Natural killer cell treated with Interleukin-12 subunit alpha and Interleukin-12 subunit beta and Interleukin-15 and Interleukin-18, amount 100 ng/mL, for 72 hours (primary cell): ENCODE data around the gene COG5. TPM values are rescaled to one million over a fixed set of nuclear protein-coding genes. Genes with fewer than 3 reads are reported as not detected.

Experiments
- ATAC-seq, 2 donors: fragments of 150-1000 bp; cut with Tn5 transposase in 1 of 2; sonication (Bioruptor Pico), chemical (Tn5 transposase) in 1 of 2; 2 replicates each; pipeline ENCODE4 v1.10.0; 2021
- DNase-seq: peaks from one replicate; pipeline ENCODE4 v3.0.0; 2022; ENCODE audit warnings: low spot score
- H3K27ac Mint-ChIP-seq, 2 donors: 1 replicate in 1 of 2; 2 replicates in 1 of 2; pipeline ENCODE4 v1.8.0; 2022; ENCODE audit warnings: mixed read lengths in 2 of 2, mild to moderate bottlenecking in 1 of 2, moderate library complexity in 1 of 2
- H3K27me3 Mint-ChIP-seq, 2 donors: 1 replicate in 1 of 2; 2 replicates in 1 of 2; pipeline ENCODE4 v1.8.0; 2022; ENCODE audit warnings: mixed read lengths in 2 of 2
- H3K36me3 Mint-ChIP-seq: one replicate; pipeline ENCODE4 v1.8.0; 2022; ENCODE audit warnings: mixed read lengths
- H3K4me1 Mint-ChIP-seq, 2 donors: 1 replicate in 1 of 2; 2 replicates in 1 of 2; pipeline ENCODE4 v1.8.0; 2022; ENCODE audit warnings: low read depth in 2 of 2, mixed read lengths in 2 of 2, mild to moderate bottlenecking in 1 of 2
- H3K4me3 Mint-ChIP-seq: one replicate; pipeline ENCODE4 v1.8.0; 2022; ENCODE audit warnings: mixed read lengths
- H3K9me3 Mint-ChIP-seq: 2 replicates; pipeline ENCODE4 v1.8.0; 2022; ENCODE audit warnings: mixed read lengths
- total RNA-seq, 2 donors: library from RNA; stranded (reverse); gene quantifications; one replicate each; pipeline ENCODE4 v1.2.3, GENCODE V29; 2022

Gene COG5
- total RNA-seq, 2 donors from 2014 or later: 41.0 to 56.2 TPM

DNA sequence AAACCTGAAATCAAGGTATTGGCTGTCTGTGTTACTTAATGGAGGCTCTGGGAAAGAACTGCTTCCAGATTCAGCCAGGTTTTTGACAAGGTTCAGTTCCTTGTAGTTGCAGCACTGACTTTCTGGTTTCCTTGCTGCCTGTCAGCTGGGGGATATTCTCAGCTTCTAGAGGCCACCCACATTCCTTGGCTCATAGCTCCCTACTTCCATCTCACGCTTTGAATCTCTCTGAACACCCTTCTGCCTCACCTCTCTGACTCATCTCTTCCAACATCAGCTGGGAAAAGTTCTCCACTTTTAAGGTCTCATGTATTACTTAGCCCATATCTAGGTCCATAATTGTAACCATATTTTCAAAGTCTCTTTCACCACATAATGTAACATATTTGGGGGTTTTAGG, 116.7 kb downstream of the COG5 start:
- Mint-ChIP-seq H3K4me1 (peaks cover 5 to 6% of the 10 kb centered on the region in 2 donors), H3K4me3 (no peak overlapping the region), H3K27ac (no peak overlapping the region), H3K9me3 (no peaks in the 10 kb centered on the region), H3K27me3 (no peaks in the 10 kb centered on the region), H3K36me3 (peaks cover 1% of the 10 kb centered on the region)
- DNase-seq: no peak
- no peak for ATAC-seq

- ATAC-seq: peak; percentile 59 to 61
Observed at GRCh38 chr7:107446531-107446930, 117.2 kb downstream of the COG5 start.

GRCh38 chr7:107442678-107443077, 121.0 kb downstream of the COG5 start:
- H3K4me1 Mint-ChIP-seq: peaks cover 3 to 6% of the 10 kb centered on the region in 2 donors
- H3K27ac Mint-ChIP-seq: no peak overlapping the region
- H3K4me3 Mint-ChIP-seq: no peak overlapping the region
- DNase-seq: no peak
- no peak for ATAC-seq
- H3K36me3 Mint-ChIP-seq: peaks cover 8% of the 10 kb centered on the region
- no peaks in the 10 kb centered on the region for H3K9me3 Mint-ChIP-seq
- no peaks in the 10 kb centered on the region for H3K27me3 Mint-ChIP-seq

More at GRCh38 chr7:107446531-107446930, 117.2 kb downstream of the COG5 start:
- peaks cover 5% of the 10 kb centered on the region for H3K36me3 Mint-ChIP-seq
- H3K27ac Mint-ChIP-seq: no peak overlapping the region
- H3K9me3 Mint-ChIP-seq: no peaks in the 10 kb centered on the region
- no peaks in the 10 kb centered on the region for H3K27me3 Mint-ChIP-seq
- peaks cover 3 to 6% of the 10 kb centered on the region in 2 donors for H3K4me1 Mint-ChIP-seq
- H3K4me3 Mint-ChIP-seq: no peak overlapping the region
- no peak for DNase-seq

DNA sequence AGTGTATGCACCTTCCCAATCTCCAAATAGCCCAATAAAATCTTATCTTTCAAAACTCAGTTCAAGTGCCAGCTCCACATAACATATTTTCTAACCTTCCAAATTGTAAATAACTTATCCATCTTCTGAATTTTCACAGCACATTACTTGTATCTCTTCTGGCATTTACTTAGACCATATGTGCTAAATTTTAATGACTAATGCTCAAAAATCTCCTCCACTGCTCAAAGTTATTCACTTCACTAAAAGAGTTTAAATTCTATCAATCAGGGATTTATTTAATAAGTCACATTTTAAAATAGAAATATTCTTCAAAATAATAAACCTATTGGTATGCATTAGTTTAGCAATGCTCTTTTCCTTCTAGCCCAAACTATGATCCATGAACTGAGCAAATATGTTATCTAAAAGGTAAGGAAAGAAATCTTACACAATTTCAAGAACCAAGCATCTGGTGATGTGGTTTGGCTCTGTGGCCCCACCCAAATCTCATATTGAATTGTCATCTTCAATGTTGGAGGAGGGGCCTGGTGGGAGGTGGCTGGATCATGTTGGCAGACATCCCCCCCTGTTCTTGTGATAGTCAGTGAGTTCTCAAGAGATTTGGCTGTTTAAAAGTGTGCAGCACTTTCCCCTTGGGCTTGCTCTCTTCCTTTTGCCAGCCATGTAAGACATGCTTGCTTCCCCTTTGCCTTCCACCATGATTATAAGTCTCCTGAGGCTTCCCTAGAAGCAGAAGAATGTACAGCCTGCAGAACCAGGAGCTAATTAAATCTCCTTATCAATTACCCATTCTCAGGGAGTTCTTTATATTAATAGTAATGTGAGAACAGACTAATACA, 121.9 kb downstream of the COG5 start:
- H3K36me3 Mint-ChIP-seq: peaks cover 8% of the 10 kb centered on the region
- H3K9me3 Mint-ChIP-seq: no peaks in the 10 kb centered on the region
- peaks cover 0 to under 1% of the 10 kb centered on the region in 2 donors for H3K4me1 Mint-ChIP-seq
- ATAC-seq: no peak
- no peak overlapping the region for H3K4me3 Mint-ChIP-seq
- DNase-seq: no peak
- H3K27ac Mint-ChIP-seq: no peak overlapping the region
- H3K27me3 Mint-ChIP-seq: no peaks in the 10 kb centered on the region

DNA sequence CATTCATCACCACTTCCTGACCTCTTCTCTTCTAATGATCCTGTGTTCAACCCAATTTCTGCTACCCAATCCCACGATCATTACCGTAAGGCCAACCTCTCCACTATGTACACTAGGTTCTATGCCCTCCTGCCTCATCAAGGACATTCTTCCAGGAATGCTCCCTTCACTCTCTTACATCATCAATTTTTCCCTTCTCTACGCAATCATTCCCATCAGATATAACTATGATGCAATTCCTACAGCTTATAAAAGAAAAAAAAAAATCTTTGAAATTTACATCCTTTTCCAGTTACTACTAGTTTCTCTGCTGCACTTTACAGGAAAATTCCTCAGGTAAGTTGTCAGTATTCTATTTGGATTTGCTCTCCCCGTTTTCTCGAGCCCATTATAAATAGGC, 124.7 kb downstream of the COG5 start:
- H3K4me1 Mint-ChIP-seq: peaks cover 0 to 5% of the 10 kb centered on the region in 2 donors
- no peak overlapping the region for H3K4me3 Mint-ChIP-seq
- DNase-seq (no peak), ATAC-seq (no peak)
- peaks cover 13% of the 10 kb centered on the region for H3K36me3 Mint-ChIP-seq
- peaks cover 4% of the 10 kb centered on the region for H3K9me3 Mint-ChIP-seq
- H3K27ac Mint-ChIP-seq: no peak overlapping the region
- no peaks in the 10 kb centered on the region for H3K27me3 Mint-ChIP-seq

DNA sequence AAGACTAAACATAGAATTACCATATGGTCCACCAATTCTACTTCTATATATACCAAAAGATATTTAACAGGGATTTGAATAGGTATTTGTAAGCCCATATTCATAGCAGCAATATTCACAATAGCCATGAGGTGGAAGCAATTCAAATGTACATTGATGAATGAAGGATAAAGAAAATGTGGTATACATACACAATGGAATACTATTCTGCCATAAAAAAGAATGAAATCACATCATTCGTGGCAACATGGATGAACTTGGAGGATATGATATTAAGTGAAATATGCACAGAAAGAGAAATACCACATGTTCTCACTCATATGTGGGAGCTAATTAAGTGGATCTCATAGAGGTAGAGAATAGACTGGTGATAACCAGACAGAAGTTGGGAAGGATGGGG, 128.0 kb downstream of the COG5 start:
- Mint-ChIP-seq H3K36me3 (peaks cover 5% of the 10 kb centered on the region), H3K4me1 (peaks cover 6 to 8% of the 10 kb centered on the region in 2 donors), H3K27ac (no peak overlapping the region), H3K27me3 (no peaks in the 10 kb centered on the region), H3K9me3 (peaks cover 8% of the 10 kb centered on the region), H3K4me3 (no peak overlapping the region)
- ATAC-seq: no peak
- DNase-seq: no peak

- H3K27ac Mint-ChIP-seq: no peak overlapping the region
- peaks cover 8% of the 10 kb centered on the region for H3K9me3 Mint-ChIP-seq
- ATAC-seq: no peak
- H3K4me1 Mint-ChIP-seq: peaks cover 10 to 17% of the 10 kb centered on the region in 2 donors
- no peaks in the 10 kb centered on the region for H3K27me3 Mint-ChIP-seq
- no peak overlapping the region for H3K4me3 Mint-ChIP-seq
- no peak for DNase-seq
- peaks cover 5% of the 10 kb centered on the region for H3K36me3 Mint-ChIP-seq
Observed at GRCh38 chr7:107432261-107432660, 131.5 kb downstream of the COG5 start.

DNA sequence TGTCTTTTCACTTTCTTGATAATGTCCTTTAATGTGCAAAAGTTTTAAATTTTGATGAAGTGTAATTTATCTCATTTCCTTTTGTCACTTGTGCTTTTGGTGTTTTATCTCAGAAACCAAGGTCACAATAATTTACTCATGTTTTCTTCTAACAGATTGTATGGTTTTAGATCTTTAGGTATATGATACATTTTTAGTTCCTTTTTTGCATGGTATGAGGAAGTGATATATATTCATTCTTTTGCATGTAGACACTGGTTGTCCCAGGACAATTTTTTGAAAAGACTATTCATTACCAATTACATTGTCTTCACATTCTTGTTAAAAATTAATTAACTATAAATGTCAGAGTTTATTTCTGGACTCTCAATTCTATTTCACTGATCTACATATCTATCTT, 133.7 kb downstream of the COG5 start:
- peaks cover 10 to 12% of the 10 kb centered on the region in 2 donors for H3K4me1 Mint-ChIP-seq

GRCh38 chr7:107428642-107429041, 135.1 kb downstream of the COG5 start:
- H3K9me3 Mint-ChIP-seq: peaks cover 4% of the 10 kb centered on the region

More for the DNA sequence above, 133.7 kb downstream of the COG5 start:
- H3K36me3 Mint-ChIP-seq: no peaks in the 10 kb centered on the region
- DNase-seq (no peak), ATAC-seq (no peak)
- H3K27me3 Mint-ChIP-seq: no peaks in the 10 kb centered on the region
- H3K27ac Mint-ChIP-seq: no peak overlapping the region
- H3K4me3 Mint-ChIP-seq: no peak overlapping the region
- peaks cover 4% of the 10 kb centered on the region for H3K9me3 Mint-ChIP-seq

DNA sequence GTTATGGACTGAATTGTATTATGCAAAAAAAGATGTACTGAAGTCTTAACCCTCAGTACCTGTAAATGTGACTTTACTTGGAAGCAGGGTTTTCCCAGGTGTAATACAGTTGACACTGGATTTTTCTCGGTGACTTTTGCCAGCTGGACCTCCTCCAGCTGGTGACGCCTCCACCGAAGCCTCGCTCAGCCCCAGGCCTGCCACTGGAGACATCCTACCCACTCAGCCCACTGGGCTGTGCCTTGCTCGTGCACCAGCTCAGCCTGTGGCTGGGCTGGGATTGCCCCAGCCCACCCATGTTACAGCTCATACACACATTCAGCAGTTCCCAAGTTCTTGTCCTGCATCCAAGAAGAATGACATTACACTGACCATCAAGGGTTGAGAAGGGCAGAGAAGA, 136.3 kb downstream of the COG5 start:
- ATAC-seq (no peak), DNase-seq (no peak)
- Mint-ChIP-seq H3K36me3 (no peaks in the 10 kb centered on the region), H3K4me3 (no peak overlapping the region), H3K4me1 (peaks cover 10 to 12% of the 10 kb centered on the region in 2 donors), H3K9me3 (no peaks in the 10 kb centered on the region), H3K27ac (no peak overlapping the region), H3K27me3 (no peaks in the 10 kb centered on the region)

More at GRCh38 chr7:107428642-107429041, 135.1 kb downstream of the COG5 start:
- ATAC-seq (no peak), DNase-seq (no peak)
- H3K27me3 Mint-ChIP-seq: no peaks in the 10 kb centered on the region
- H3K27ac Mint-ChIP-seq: no peak overlapping the region
- H3K36me3 Mint-ChIP-seq: no peaks in the 10 kb centered on the region
- H3K4me3 Mint-ChIP-seq: no peak overlapping the region
- peaks cover 10 to 12% of the 10 kb centered on the region in 2 donors for H3K4me1 Mint-ChIP-seq

- Mint-ChIP-seq H3K4me1 (peaks cover 0 to 3% of the 10 kb centered on the region in 2 donors), H3K27ac (no peak overlapping the region), H3K4me3 (no peak overlapping the region), H3K9me3 (no peaks in the 10 kb centered on the region), H3K36me3 (peaks cover 11% of the 10 kb centered on the region), H3K27me3 (no peaks in the 10 kb centered on the region)
- DNase-seq: no peak
- no peak for ATAC-seq
Observed at GRCh38 chr7:107414198-107414597, 149.5 kb downstream of the COG5 start.

GRCh38 chr7:107408349-107408748, 155.4 kb downstream of the COG5 start:
- DNase-seq (no peak), ATAC-seq (no peak)
- Mint-ChIP-seq H3K4me1 (peaks cover 0 to 3% of the 10 kb centered on the region in 2 donors), H3K36me3 (peaks cover 15% of the 10 kb centered on the region), H3K27me3 (no peaks in the 10 kb centered on the region), H3K4me3 (no peak overlapping the region), H3K27ac (no peak overlapping the region), H3K9me3 (no peaks in the 10 kb centered on the region)

GRCh38 chr7:107405559-107405958, 158.2 kb downstream of the COG5 start:
- Mint-ChIP-seq H3K27me3 (no peaks in the 10 kb centered on the region), H3K9me3 (no peaks in the 10 kb centered on the region), H3K36me3 (peaks cover 10% of the 10 kb centered on the region), H3K27ac (no peak overlapping the region), H3K4me1 (no peaks in the 10 kb centered on the region), H3K4me3 (no peak overlapping the region)
- no peak for ATAC-seq
- DNase-seq: no peak

- no peak for ATAC-seq
- no peak overlapping the region for H3K27ac Mint-ChIP-seq
- no peaks in the 10 kb centered on the region for H3K9me3 Mint-ChIP-seq
- H3K4me3 Mint-ChIP-seq: no peak overlapping the region
- no peaks in the 10 kb centered on the region for H3K27me3 Mint-ChIP-seq
- H3K36me3 Mint-ChIP-seq: peaks cover 9% of the 10 kb centered on the region
- DNase-seq: no peak
- H3K4me1 Mint-ChIP-seq: no peaks in the 10 kb centered on the region
Observed at GRCh38 chr7:107404740-107405537, 158.8 kb downstream of the COG5 start.
